Muscle layer of colon (tissue), 2 donors: Measurements from ENCODE around the gene CCDC90B.
A peak's percentile ranks its signal among the peaks of the same experiment; 100 is the strongest.
"Not testable (repeated sequence)": the region's sequence is repeated elsewhere in the genome, so short reads cannot be mapped to it uniquely, and the experiment has no call there.

Source experiments
- H3K27ac ChIP-seq: one replicate; pipeline ENCODE4 v1.7.0; 2013; ENCODE audit warnings: low read depth, mild to moderate bottlenecking, low read length, moderate library complexity
- H3K27me3 ChIP-seq, 2 donors: one replicate each; pipeline ENCODE4 v1.7.0; 2013; ENCODE audit warnings: low read length in 2 of 2, mild to moderate bottlenecking in 2 of 2; ENCODE audit not compliant: insufficient read depth in 2 of 2, control insufficient read depth in 1 of 2
- H3K36me3 ChIP-seq: one replicate; pipeline ENCODE4 v1.7.0; 2013; ENCODE audit warnings: mild to moderate bottlenecking, low read length; ENCODE audit not compliant: insufficient read depth
- H3K4me1 ChIP-seq: one replicate; pipeline ENCODE4 v1.7.0; 2013; ENCODE audit warnings: mild to moderate bottlenecking, low read length; ENCODE audit not compliant: insufficient read depth
- H3K4me3 ChIP-seq, 2 donors: one replicate each; pipeline ENCODE4 v1.7.0; 2013; ENCODE audit warnings: low read length in 2 of 2, low read depth in 1 of 2, mild to moderate bottlenecking in 1 of 2, moderate library complexity in 1 of 2
- H3K9ac ChIP-seq: one replicate; pipeline ENCODE4 v1.7.0; 2013; ENCODE audit warnings: low read length
- H3K9me3 ChIP-seq: one replicate; pipeline ENCODE4 v1.7.0; 2013; ENCODE audit warnings: mild to moderate bottlenecking, low read length
- donor health status: abdominal sarcoma.
- donor health status: Adenocarcinoma of cecum.

CCDC90B gene

DNA sequence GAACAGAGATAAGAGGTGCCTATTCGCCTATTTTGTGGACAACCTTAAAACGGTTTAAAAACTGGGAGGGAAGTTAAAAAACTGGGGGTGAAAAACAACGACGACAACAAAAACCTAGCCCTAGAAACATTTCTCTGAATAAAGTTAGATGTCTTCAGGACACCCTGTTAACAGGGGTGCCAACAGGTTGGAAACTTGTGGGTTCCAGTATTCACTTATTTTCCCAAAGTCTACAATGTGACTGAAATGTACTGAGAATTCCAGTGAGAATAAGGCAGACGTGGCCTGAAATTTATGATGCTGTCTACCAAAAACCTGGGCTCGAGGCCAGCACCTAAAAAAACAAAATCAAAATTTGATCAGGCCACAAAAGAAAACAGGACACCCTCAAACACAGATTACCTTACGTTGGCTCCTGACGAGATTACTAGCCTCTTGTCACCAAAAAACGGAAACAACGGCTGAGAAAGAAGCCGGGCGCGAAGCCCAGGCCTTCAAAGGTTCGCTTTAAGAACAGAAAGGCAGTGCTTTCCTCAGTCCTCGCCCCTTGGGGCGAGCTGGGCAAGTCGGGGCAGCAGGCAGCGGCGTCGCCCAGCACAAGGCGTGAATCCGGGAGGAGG, 906 bp downstream of the CCDC90B start:
- Histone ChIP-seq H3K27ac (peak overlapping the region; percentile 86), H3K4me1 (peaks cover 32% of the 10 kb centered on the region), H3K9ac (peak overlapping the region; percentile 83), H3K9me3 (no peaks in the 10 kb centered on the region), H3K36me3 (no peaks in the 10 kb centered on the region), H3K4me3 (peak overlapping the region; percentile 80 to 89), H3K27me3 (no peaks in the 10 kb centered on the region)

GRCh38 chr11:83284501-83285150, 1.5 kb downstream of the CCDC90B start:
- H3K36me3 ChIP-seq, result no peaks in the 10 kb centered on the region
- no peak overlapping the region for H3K27ac ChIP-seq
- peak overlapping the region; percentile 80 to 89 for H3K4me3 ChIP-seq
- no peaks in the 10 kb centered on the region for H3K9me3 ChIP-seq
- peak overlapping the region; percentile 83 for H3K9ac ChIP-seq
- H3K27me3 ChIP-seq, result no peaks in the 10 kb centered on the region
- H3K4me1 ChIP-seq, result peaks cover 32% of the 10 kb centered on the region

DNA sequence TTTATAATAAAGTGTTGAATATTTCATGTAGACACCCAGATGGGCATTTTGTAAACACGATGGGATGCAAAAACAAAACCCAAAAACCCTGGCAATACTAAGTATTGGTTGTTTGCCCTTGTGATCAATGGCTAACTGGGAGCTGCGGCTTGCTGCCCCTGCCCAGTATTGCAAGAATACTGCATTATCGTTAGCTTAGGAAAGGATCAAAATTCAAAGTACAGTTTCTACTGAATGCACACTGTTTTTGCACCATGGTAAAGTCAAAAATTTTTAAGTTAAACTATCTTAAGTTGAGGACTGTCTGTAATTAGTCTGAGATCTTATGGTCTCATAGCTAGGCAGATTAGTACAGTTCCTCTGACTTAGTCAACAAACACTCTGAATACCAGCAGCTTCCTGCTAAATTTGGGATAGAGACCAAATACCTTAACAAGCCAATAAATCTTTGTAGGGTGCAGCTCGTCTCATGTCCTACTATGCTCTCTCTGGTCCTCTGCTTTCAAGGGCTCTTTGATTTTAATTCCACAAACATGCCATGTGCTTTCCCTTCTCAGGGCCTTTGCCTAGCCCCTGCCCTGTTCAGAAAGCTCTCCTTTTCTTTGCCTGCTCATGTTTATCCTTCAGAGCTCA, 4.0 kb downstream of the CCDC90B start:
- Histone ChIP-seq H3K9me3 (no peaks in the 10 kb centered on the region), H3K27me3 (no peaks in the 10 kb centered on the region), H3K27ac (no peak overlapping the region), H3K36me3 (no peaks in the 10 kb centered on the region), H3K4me3 (no peak overlapping the region), H3K9ac (no peak overlapping the region), H3K4me1 (peaks cover 32% of the 10 kb centered on the region)

- H3K27me3 ChIP-seq, result no peaks in the 10 kb centered on the region
- peaks cover 31% of the 10 kb centered on the region for H3K4me1 ChIP-seq
- no peaks in the 10 kb centered on the region for H3K9me3 ChIP-seq
- H3K27ac ChIP-seq, result no peak overlapping the region
- no peak overlapping the region for H3K9ac ChIP-seq
- peaks cover 14% of the 10 kb centered on the region for H3K36me3 ChIP-seq
- no peak overlapping the region for H3K4me3 ChIP-seq
These were observed 5.9 kb downstream of the CCDC90B start for GRCh38 chr11:83280256-83280655.

- peaks cover 17% of the 10 kb centered on the region for H3K4me1 ChIP-seq
- H3K27ac ChIP-seq, result no peak overlapping the region
- H3K4me3 ChIP-seq, result no peak overlapping the region
- peaks cover 19% of the 10 kb centered on the region for H3K36me3 ChIP-seq
- H3K27me3 ChIP-seq, result no peaks in the 10 kb centered on the region
- no peak overlapping the region for H3K9ac ChIP-seq
- no peaks in the 10 kb centered on the region for H3K9me3 ChIP-seq
These were observed 7.8 kb downstream of the CCDC90B start for GRCh38 chr11:83278351-83278750.

- H3K36me3 ChIP-seq, result peaks cover 28% of the 10 kb centered on the region
- no peaks in the 10 kb centered on the region for H3K4me1 ChIP-seq
- H3K9me3 ChIP-seq, result no peaks in the 10 kb centered on the region
- no peak overlapping the region for H3K27ac ChIP-seq
- H3K9ac ChIP-seq, result no peak overlapping the region
- H3K4me3 ChIP-seq, result no peak overlapping the region
- no peaks in the 10 kb centered on the region for H3K27me3 ChIP-seq
These were observed 10.1 kb downstream of the CCDC90B start for GRCh38 chr11:83275888-83276641.

- Histone ChIP-seq H3K4me1 (no peaks in the 10 kb centered on the region), H3K9me3 (no peaks in the 10 kb centered on the region), H3K36me3 (peaks cover 28% of the 10 kb centered on the region), H3K9ac (no peak overlapping the region), H3K4me3 (no peak overlapping the region), H3K27ac (no peak overlapping the region), H3K27me3 (no peaks in the 10 kb centered on the region)
These were observed 13.5 kb downstream of the CCDC90B start for GRCh38 chr11:83272627-83273026.

DNA sequence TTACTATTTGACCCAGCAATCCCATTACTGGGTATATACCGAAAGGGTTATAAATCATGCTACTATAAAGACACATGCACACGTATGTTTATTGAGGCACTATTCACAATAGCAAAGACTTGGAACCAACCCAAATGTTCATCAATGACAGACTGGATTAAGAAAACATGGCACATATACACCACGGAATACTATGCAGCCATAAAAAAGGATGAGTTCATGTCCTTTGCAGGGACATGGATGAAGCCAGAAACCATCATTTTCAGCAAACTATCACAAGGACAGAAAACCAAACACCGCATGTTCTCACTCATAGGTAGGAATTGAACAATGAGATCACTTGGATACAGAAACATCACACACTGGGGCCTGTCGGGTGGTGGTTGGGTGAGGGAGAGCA, 14.4 kb downstream of the CCDC90B start:
- H3K9me3 ChIP-seq, H3K27ac ChIP-seq, H3K4me1 ChIP-seq, H3K27me3 ChIP-seq, H3K4me3 ChIP-seq, H3K9ac ChIP-seq: not testable (repeated sequence)
- H3K36me3 ChIP-seq, result peaks cover 26% of the 10 kb centered on the region

GRCh38 chr11:83269080-83269479, 17.1 kb downstream of the CCDC90B start:
- H3K27ac ChIP-seq, H3K4me1 ChIP-seq, H3K9me3 ChIP-seq, H3K27me3 ChIP-seq, H3K9ac ChIP-seq, H3K4me3 ChIP-seq: not testable (repeated sequence)
- peaks cover 20% of the 10 kb centered on the region for H3K36me3 ChIP-seq

GRCh38 chr11:83265331-83265730, 20.8 kb downstream of the CCDC90B start:
- Histone ChIP-seq H3K4me3 (no peak overlapping the region), H3K9ac (no peak overlapping the region), H3K36me3 (peaks cover 25% of the 10 kb centered on the region), H3K9me3 (no peaks in the 10 kb centered on the region), H3K27ac (no peak overlapping the region), H3K27me3 (no peaks in the 10 kb centered on the region), H3K4me1 (no peaks in the 10 kb centered on the region)

GRCh38 chr11:83259559-83259958, 26.6 kb downstream of the CCDC90B start:
- peaks cover 28% of the 10 kb centered on the region for H3K36me3 ChIP-seq

More at GRCh38 chr11:83259559-83259958, 26.6 kb downstream of the CCDC90B start:
- Histone ChIP-seq H3K9ac (no peak overlapping the region), H3K9me3 (no peaks in the 10 kb centered on the region), H3K27me3 (no peaks in the 10 kb centered on the region), H3K4me1 (no peaks in the 10 kb centered on the region), H3K4me3 (no peak overlapping the region), H3K27ac (no peak overlapping the region)
